RKO (cell line): ENCODE results near the gene RSPH3.

Experiments
- DNase-seq: peaks from one replicate; pipeline ENCODE4 v3.0.0-alpha.2; 2016; ENCODE audit warnings: low spot score

Gene RSPH3

GRCh38 chr6:158933079-158933595 is 66.9 kb downstream of the RSPH3 start:
- no peak for DNase-seq

- no peak for DNase-seq
Observed at GRCh38 chr6:158928068-158928467, 71.9 kb downstream of the RSPH3 start.

- DNase-seq = peak; percentile 91
Observed at GRCh38 chr6:158926414-158926813, 73.6 kb downstream of the RSPH3 start.

- DNase-seq = no peak
Observed at GRCh38 chr6:158924499-158925455, 75.2 kb downstream of the RSPH3 start.

- DNase-seq = no peak
Observed at GRCh38 chr6:158923805-158924498, 76.0 kb downstream of the RSPH3 start.
